DND-41 (cell line): Measurements from ENCODE around the gene TAB3.

ENCODE experiments used
- ATAC-seq: fragments of 200-7000 bp; cut with Tn5 transposase; 3 replicates; pipeline ENCODE4 v1.9.1; 2021; ENCODE audit warnings: low read depth; ENCODE audit not compliant: insufficient read depth
- DNase-seq: peaks from one replicate; pipeline ENCODE4 v3.0.0-alpha.2; 2020
- H2AFZ ChIP-seq: 2 replicates; pipeline ENCODE4 v1.6.0; 2012; ENCODE audit warnings: low read depth, low read length
- H3K27ac ChIP-seq: 2 replicates; pipeline ENCODE4 v1.5.1; 2012; ENCODE audit warnings: low read length, inconsistent platforms
- H3K27me3 ChIP-seq: fragments of 200-600 bp; sonication (generic); 2 replicates; pipeline ENCODE4 v1.6.0; 2012; ENCODE audit warnings: low read length, mild to moderate bottlenecking, inconsistent platforms; ENCODE audit not compliant: insufficient read depth, poor library complexity
- H3K36me3 ChIP-seq: 2 replicates; pipeline ENCODE4 v1.5.1; 2012; ENCODE audit warnings: low read length, inconsistent platforms; ENCODE audit not compliant: insufficient read depth
- H3K4me1 ChIP-seq: 2 replicates; pipeline ENCODE4 v1.5.1; 2012; ENCODE audit warnings: mild to moderate bottlenecking, low read length; ENCODE audit not compliant: insufficient read depth
- H3K4me2 ChIP-seq: 2 replicates; pipeline ENCODE4 v1.6.0; 2012; ENCODE audit warnings: mild to moderate bottlenecking, moderate library complexity, low read length, inconsistent platforms; ENCODE audit not compliant: insufficient read depth
- H3K4me3 ChIP-seq, 2 experiments: fragments of 200-600 bp in 1 of 2; shearing (Covaris generic) in 1 of 2; 2 replicates each; pipeline ENCODE4 v1.5.1; 2012 to 2016; ENCODE audit warnings: inconsistent platforms in 2 of 2, low read length in 2 of 2, mild to moderate bottlenecking in 2 of 2, low read depth in 1 of 2, moderate library complexity in 1 of 2
- H3K79me2 ChIP-seq: 2 replicates; pipeline ENCODE4 v1.6.0; 2012; ENCODE audit warnings: low read length, inconsistent platforms; ENCODE audit not compliant: insufficient read depth
- H3K9ac ChIP-seq: 2 replicates; pipeline ENCODE4 v1.6.0; 2012; ENCODE audit warnings: low read depth, mild to moderate bottlenecking, inconsistent platforms, low read length, moderate library complexity
- H3K9me3 ChIP-seq: 2 replicates; pipeline ENCODE4 v1.5.1; 2012; ENCODE audit warnings: low read length, moderate library complexity, mild to moderate bottlenecking, inconsistent platforms; ENCODE audit not compliant: insufficient read depth, severe bottlenecking
- H4K20me1 ChIP-seq: 2 replicates; pipeline ENCODE4 v1.6.0; 2012; ENCODE audit warnings: low read length; ENCODE audit not compliant: insufficient read depth
- CTCF ChIP-seq: IDR thresholded peaks from 2 replicates; pipeline ENCODE4 v1.5.1; 2012; ENCODE audit warnings: borderline replicate concordance, low read length, moderate library complexity, mild to moderate bottlenecking; ENCODE audit not compliant: poor library complexity, severe bottlenecking; ENCODE audit errors: extremely low read depth
- EZH2 ChIP-seq: IDR thresholded peaks from 3 replicates; pipeline ENCODE4 v1.6.1; 2012; ENCODE audit warnings: borderline replicate concordance, low read depth, mild to moderate bottlenecking, moderate library complexity, low read length, inconsistent platforms; ENCODE audit not compliant: severe bottlenecking

Gene TAB3

GRCh38 chrX:30874851-30875250 lies 14.2 kb downstream of the TAB3 start:
- TF ChIP-seq CTCF = no peak
- no peak for TF ChIP-seq EZH2
- no peak overlapping the region for H3K4me2 ChIP-seq
- H3K4me3 ChIP-seq = no peak overlapping the region
- H4K20me1 ChIP-seq = no peaks in the 10 kb centered on the region
- H3K36me3 ChIP-seq = no peaks in the 10 kb centered on the region
- H3K79me2 ChIP-seq = peaks cover 26% of the 10 kb centered on the region
- ATAC-seq (no peak), DNase-seq (no peak)
- H3K9ac ChIP-seq = no peak overlapping the region
- no peaks in the 10 kb centered on the region for H3K4me1 ChIP-seq
- no peak overlapping the region for H3K27ac ChIP-seq
- H2AFZ ChIP-seq = no peak overlapping the region
- no peaks in the 10 kb centered on the region for H3K27me3 ChIP-seq
- H3K9me3 ChIP-seq = no peaks in the 10 kb centered on the region

- H3K27me3 ChIP-seq = no peaks in the 10 kb centered on the region
- H3K4me3 ChIP-seq = no peak overlapping the region
- no peaks in the 10 kb centered on the region for H3K9me3 ChIP-seq
- H3K4me1 ChIP-seq = no peaks in the 10 kb centered on the region
- no peak overlapping the region for H3K27ac ChIP-seq
- H3K36me3 ChIP-seq = peaks cover 7% of the 10 kb centered on the region
- DNase-seq (no peak), ATAC-seq (no peak)
- H3K9ac ChIP-seq = no peak overlapping the region
- H3K79me2 ChIP-seq = peaks cover 10% of the 10 kb centered on the region
- no peak overlapping the region for H2AFZ ChIP-seq
- no peaks in the 10 kb centered on the region for H4K20me1 ChIP-seq
- no peak overlapping the region for H3K4me2 ChIP-seq
- TF ChIP-seq CTCF = no peak
- no peak for TF ChIP-seq EZH2
These were observed 18.5 kb downstream of the TAB3 start for GRCh38 chrX:30870572-30870971.

GRCh38 chrX:30865612-30866011 lies 23.4 kb downstream of the TAB3 start:
- Histone ChIP-seq H4K20me1 (no peaks in the 10 kb centered on the region), H3K36me3 (peaks cover 25% of the 10 kb centered on the region), H3K4me1 (no peaks in the 10 kb centered on the region), H3K4me2 (no peak overlapping the region), H3K27me3 (no peaks in the 10 kb centered on the region), H3K9ac (no peak overlapping the region), H3K9me3 (no peaks in the 10 kb centered on the region), H3K4me3 (no peak overlapping the region), H3K79me2 (no peaks in the 10 kb centered on the region), H3K27ac (no peak overlapping the region), H2AFZ (no peak overlapping the region)
- TF ChIP-seq EZH2 (no peak), CTCF (no peak)
- no peak for ATAC-seq
- no peak for DNase-seq

- no peak for ATAC-seq
- Histone ChIP-seq H3K4me1 (no peaks in the 10 kb centered on the region), H2AFZ (no peak overlapping the region), H3K27me3 (no peaks in the 10 kb centered on the region), H3K9me3 (no peaks in the 10 kb centered on the region), H4K20me1 (no peaks in the 10 kb centered on the region), H3K4me3 (no peak overlapping the region), H3K79me2 (no peaks in the 10 kb centered on the region), H3K4me2 (no peak overlapping the region), H3K27ac (no peak overlapping the region), H3K36me3 (peaks cover 25% of the 10 kb centered on the region), H3K9ac (no peak overlapping the region)
- TF ChIP-seq CTCF = peak; percentile 16
- TF ChIP-seq EZH2 = no peak
- DNase-seq = no peak
These were observed 24.0 kb downstream of the TAB3 start for GRCh38 chrX:30865015-30865414.
